ENCODE measurements around the gene IL12RB1. TPM values are rescaled to one million over a fixed set of nuclear protein-coding genes. Genes with fewer than 3 reads are reported as not detected.

Gene IL12RB1
- total and polyA plus RNA-seq, 10 of the 15 experiments (the other 5 are each of a cell fraction or from before 2014, with no cell fraction given) = 2.8 to 29.9 (median 17.6) TPM

- H3K27me3 ChIP-seq (replicated peaks in 1 of 2; ENCODE audit: control insufficient read depth in 2 of 2, insufficient read depth in 2 of 2, low read length in 1 of 2) = no peaks in the 10 kb centered on the region
- WGBS (ENCODE audit: insufficient coverage, insufficient replicate concordance, low lambda C conversion rate, missing lambda C conversion rate) = 76% methylated on average over 17 of the region's 17 CpGs
- RAD21 ChIA-PET (ENCODE audit: unreplicated experiment) = no interaction called here
- in situ Hi-C loops (cut with MboI) (no loop called here), intact Hi-C loops (cut with micrococcal nuclease; ENCODE audit: unreplicated experiment) (no loop called here)
- H3K9ac ChIP-seq (ENCODE audit: control insufficient read depth, insufficient read depth, low read length) = no peak overlapping the region
- H4K20me1 ChIP-seq (ENCODE audit: control insufficient read depth, insufficient read depth) = no peaks in the 10 kb centered on the region
- CTCF ChIA-PET = interaction anchor here (0.6 to 4.8 kb wide), 2 partner anchors 43 to 453 kb away, joined by 3 to 19 read pairs; no protein-coding TSS in a partner anchor
- ATAC-seq (no peak), FAIRE-seq (no peak), DNase-seq (ENCODE audit: low read depth, low spot score) (no peak)
- H2AFZ ChIP-seq (ENCODE audit: control insufficient read depth, low read depth, low read length) = no peak overlapping the region
- peaks cover 2% of the 10 kb centered on the region for H3K4me1 ChIP-seq (ENCODE audit: control insufficient read depth, insufficient read depth, low read length)
- TSS peak; percentile 84 for BruUV-seq (replicated peaks)
- H3K4me2 ChIP-seq (ENCODE audit: control insufficient read depth, insufficient read depth) = no peak overlapping the region
- SMC1A ChIA-PET (ENCODE audit: uncharacterized antibody, unreplicated experiment) = interaction anchor here (0.9 kb wide), 1 partner anchor 18 kb away, joined by 3 read pairs; no protein-coding TSS in a partner anchor
- no peak overlapping the region for H3K27ac ChIP-seq (ENCODE audit: control insufficient read depth, insufficient read depth)
- H3K36me3 ChIP-seq (ENCODE audit: control insufficient read depth in 2 of 2, insufficient read depth in 2 of 2, low read length in 1 of 2) = peaks cover 7 to 14% of the 10 kb centered on the region in 2 experiments
- no peaks in the 10 kb centered on the region for H3K79me2 ChIP-seq (ENCODE audit: control insufficient read depth, insufficient read depth, low read length)
- no peak overlapping the region for H3K4me3 ChIP-seq
- POLR2A ChIA-PET = interaction anchor here (0.5 to 1.0 kb wide), 2 partner anchors 9 to 276 kb away, joined by 3 to 4 read pairs; no protein-coding TSS in a partner anchor
- no peaks in the 10 kb centered on the region for H3K9me3 ChIP-seq (replicated peaks; ENCODE audit: control insufficient read depth, insufficient read depth, low read length)
- no peak for TF ChIP-seq REST (IDR thresholded peaks at IDR 0.05; ENCODE audit: low read depth, low read length)
- no peak for TF ChIP-seq LARP7 (IDR thresholded peaks at IDR 0.05)
- TF ChIP-seq RELA (IDR thresholded peaks at IDR 0.05; ENCODE audit: borderline replicate concordance, partially characterized antibody) = no peak
- TF ChIP-seq, protein P1, sequence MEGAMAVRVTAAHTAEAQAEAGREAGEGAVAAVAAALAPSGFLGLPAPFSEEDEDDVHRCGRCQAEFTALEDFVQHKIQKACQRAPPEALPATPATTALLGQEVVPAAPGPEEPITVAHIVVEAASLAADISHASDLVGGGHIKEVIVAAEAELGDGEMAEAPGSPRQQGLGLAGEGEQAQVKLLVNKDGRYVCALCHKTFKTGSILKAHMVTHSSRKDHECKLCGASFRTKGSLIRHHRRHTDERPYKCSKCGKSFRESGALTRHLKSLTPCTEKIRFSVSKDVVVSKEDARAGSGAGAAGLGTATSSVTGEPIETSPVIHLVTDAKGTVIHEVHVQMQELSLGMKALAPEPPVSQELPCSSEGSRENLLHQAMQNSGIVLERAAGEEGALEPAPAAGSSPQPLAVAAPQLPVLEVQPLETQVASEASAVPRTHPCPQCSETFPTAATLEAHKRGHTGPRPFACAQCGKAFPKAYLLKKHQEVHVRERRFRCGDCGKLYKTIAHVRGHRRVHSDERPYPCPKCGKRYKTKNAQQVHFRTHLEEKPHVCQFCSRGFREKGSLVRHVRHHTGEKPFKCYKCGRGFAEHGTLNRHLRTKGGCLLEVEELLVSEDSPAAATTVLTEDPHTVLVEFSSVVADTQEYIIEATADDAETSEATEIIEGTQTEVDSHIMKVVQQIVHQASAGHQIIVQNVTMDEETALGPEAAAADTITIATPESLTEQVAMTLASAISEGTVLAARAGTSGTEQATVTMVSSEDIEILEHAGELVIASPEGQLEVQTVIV (IDR thresholded peaks at IDR 0.05; ENCODE audit: borderline replicate concordance, partially characterized antibody) = no peak
- no peak for TF ChIP-seq BACH1 (IDR thresholded peaks at IDR 0.05; ENCODE audit: borderline replicate concordance)
- TF ChIP-seq NBN (IDR thresholded peaks at IDR 0.05) = no peak
- TF ChIP-seq MYC (IDR thresholded peaks at IDR 0.05; ENCODE audit: insufficient read depth, insufficient read length, insufficient replicate concordance, low read length, severe bottlenecking) = no peak
- no peak for TF ChIP-seq EP300 (IDR thresholded peaks at IDR 0.05; ENCODE audit: borderline replicate concordance in 1 of 2, control insufficient read depth in 1 of 2, low read depth in 2 of 2, low read length in 2 of 2)
- no peak for TF ChIP-seq DPF2 (IDR thresholded peaks at IDR 0.05)
- TF ChIP-seq NFYA (IDR thresholded peaks at IDR 0.05; ENCODE audit: borderline replicate concordance, low read depth, low read length) = no peak
- TF ChIP-seq EGR1 (IDR thresholded peaks at IDR 0.05; ENCODE audit: borderline replicate concordance in 1 of 2, low read depth in 2 of 2, low read length in 2 of 2) = no peak
- no peak for TF ChIP-seq SRF (IDR thresholded peaks at IDR 0.05; ENCODE audit: low read depth in 2 of 2, low read length in 2 of 2)
- no peak for TF ChIP-seq SPI1 (IDR thresholded peaks at IDR 0.05; ENCODE audit: borderline replicate concordance, insufficient read depth, low read depth, low read length)
- TF ChIP-seq ZNF384 (IDR thresholded peaks at IDR 0.05; ENCODE audit: borderline replicate concordance, low read depth, low read length) = no peak
- TF ChIP-seq ZBED1 (IDR thresholded peaks at IDR 0.05; ENCODE audit: borderline replicate concordance) = no peak
These were observed 73.3 kb downstream of the IL12RB1 start for GRCh38 chr19:18013210-18014111.

Data from GM12878 (cell line).